Loucy (cell line): ENCODE data around the gene MRI1.

Source experiments
- H2AFZ ChIP-seq: fragments of 200-600 bp; sonication (generic); 2 replicates; pipeline ENCODE4 v1.6.0; 2016; ENCODE audit warnings: antibody characterized with exemption, mild to moderate bottlenecking, low read length, moderate library complexity
- H3F3A ChIP-seq: fragments of 200-600 bp; 2 replicates; pipeline ENCODE4 v1.6.0; 2016; ENCODE audit warnings: antibody characterized with exemption, low read depth, mild to moderate bottlenecking
- H3K27me3 ChIP-seq: fragments of 200-600 bp; sonication (generic); 2 replicates; pipeline ENCODE4 v1.6.1; 2014; ENCODE audit warnings: low read length, mild to moderate bottlenecking; ENCODE audit not compliant: insufficient read depth, poor library complexity, severe bottlenecking
- H3K36me3 ChIP-seq: fragments of 200-600 bp; sonication (generic); 2 replicates; pipeline ENCODE4 v1.6.1; 2016; ENCODE audit warnings: low read length; ENCODE audit not compliant: insufficient read depth
- H3K4me1 ChIP-seq: fragments of 200-600 bp; sonication (generic); 2 replicates; pipeline ENCODE4 v1.5.1; 2014; ENCODE audit warnings: low read length, mild to moderate bottlenecking; ENCODE audit not compliant: insufficient read depth, poor library complexity, severe bottlenecking
- H3K4me2 ChIP-seq: fragments of 200-600 bp; sonication (generic); 2 replicates; pipeline ENCODE4 v1.6.0; 2014; ENCODE audit warnings: antibody characterized with exemption, low read length, low read depth, mild to moderate bottlenecking; ENCODE audit not compliant: poor library complexity, severe bottlenecking
- H3K4me3 ChIP-seq: fragments of 200-600 bp; sonication (generic); 2 replicates; pipeline ENCODE4 v1.5.1; 2014; ENCODE audit warnings: low read length, mild to moderate bottlenecking, mixed read lengths; ENCODE audit not compliant: poor library complexity, severe bottlenecking
- H3K79me2 ChIP-seq: fragments of 200-600 bp; sonication (generic); 2 replicates; pipeline ENCODE4 v1.6.1; 2014; ENCODE audit warnings: low read length; ENCODE audit not compliant: insufficient read depth
- H3K9ac ChIP-seq: fragments of 200-600 bp; sonication (generic); 2 replicates; pipeline ENCODE4 v1.6.0; 2014; ENCODE audit warnings: mild to moderate bottlenecking, low read depth, low read length, moderate library complexity; ENCODE audit not compliant: poor library complexity, severe bottlenecking
- H3K9me2 ChIP-seq: fragments of 200-600 bp; sonication (generic); replicated peaks from 2 replicates; pipeline ENCODE4 v1.6.1; 2016; ENCODE audit warnings: low read depth, low read length, mixed read lengths
- H3K9me3 ChIP-seq: fragments of 200-600 bp; sonication (generic); 2 replicates; pipeline ENCODE4 v1.6.1; 2014; ENCODE audit warnings: mild to moderate bottlenecking, antibody characterized with exemption, low read length, low read depth; ENCODE audit not compliant: insufficient read depth
- H4K20me1 ChIP-seq: fragments of 200-600 bp; sonication (generic); 2 replicates; pipeline ENCODE4 v1.6.0; 2014; ENCODE audit warnings: antibody characterized with exemption, low read length, mild to moderate bottlenecking; ENCODE audit not compliant: insufficient read depth, poor library complexity, severe bottlenecking
- CTCF ChIP-seq: fragments of 200-600 bp; sonication (generic); conservative IDR thresholded peaks from 2 replicates; pipeline ENCODE4 v1.5.1; 2014; ENCODE audit warnings: mild to moderate bottlenecking, antibody characterized with exemption, low read length
- EZH2phosphoT487 ChIP-seq: fragments of 200-600 bp; IDR thresholded peaks from 2 replicates; pipeline ENCODE4 v1.6.1; 2018; ENCODE audit warnings: antibody characterized with exemption, mild to moderate bottlenecking, moderate library complexity, borderline replicate concordance

MRI1 gene

GRCh38 chr19:13756210-13756609 is 8.1 kb upstream of the MRI1 start:
- Histone ChIP-seq H4K20me1 (no peaks in the 10 kb centered on the region), H3K9ac (no peak overlapping the region), H3K9me2 (no peaks in the 10 kb centered on the region), H3K4me3 (no peak overlapping the region), H3K4me1 (no peaks in the 10 kb centered on the region), H3K9me3 (no peaks in the 10 kb centered on the region), H2AFZ (no peak overlapping the region), H3K36me3 (peaks cover 51% of the 10 kb centered on the region; the same call in 1 of the 2 replicates), H3K4me2 (no peak overlapping the region), H3F3A (no peaks in the 10 kb centered on the region), H3K79me2 (no peaks in the 10 kb centered on the region), H3K27me3 (no peaks in the 10 kb centered on the region)
- TF ChIP-seq EZH2phosphoT487 (no peak), CTCF (no peak)

- no peaks in the 10 kb centered on the region for H3K4me1 ChIP-seq
- H3K36me3 ChIP-seq = peaks cover 51% of the 10 kb centered on the region; the same call in 1 of the 2 replicates
- no peak overlapping the region for H3K4me3 ChIP-seq
- H3K9me2 ChIP-seq = no peaks in the 10 kb centered on the region
- H3K79me2 ChIP-seq = no peaks in the 10 kb centered on the region
- no peaks in the 10 kb centered on the region for H4K20me1 ChIP-seq
- no peaks in the 10 kb centered on the region for H3K27me3 ChIP-seq
- no peaks in the 10 kb centered on the region for H3K9me3 ChIP-seq
- H3F3A ChIP-seq = no peaks in the 10 kb centered on the region
- no peak overlapping the region for H2AFZ ChIP-seq
- TF ChIP-seq CTCF (no peak), EZH2phosphoT487 (no peak)
- no peak overlapping the region for H3K9ac ChIP-seq
- H3K4me2 ChIP-seq = no peak overlapping the region
Observed at GRCh38 chr19:13757805-13758772, 6.2 kb upstream of the MRI1 start.

GRCh38 chr19:13758795-13759194 is 5.5 kb upstream of the MRI1 start:
- no peak overlapping the region for H3K4me3 ChIP-seq
- H3K27me3 ChIP-seq = no peaks in the 10 kb centered on the region
- peaks cover 50% of the 10 kb centered on the region; the same call in 1 of the 2 replicates for H3K36me3 ChIP-seq
- no peak overlapping the region for H3K9ac ChIP-seq
- no peaks in the 10 kb centered on the region for H4K20me1 ChIP-seq
- H3K4me2 ChIP-seq = no peak overlapping the region
- TF ChIP-seq EZH2phosphoT487 (no peak), CTCF (no peak)
- H3K4me1 ChIP-seq = peaks cover under 1% of the 10 kb centered on the region
- peaks cover under 1% of the 10 kb centered on the region; the same call in 1 of the 2 replicates for H3K79me2 ChIP-seq
- no peaks in the 10 kb centered on the region for H3F3A ChIP-seq
- H2AFZ ChIP-seq = no peak overlapping the region
- no peaks in the 10 kb centered on the region for H3K9me2 ChIP-seq
- H3K9me3 ChIP-seq = no peaks in the 10 kb centered on the region
